Activated effector memory CD4-positive, alpha-beta T cell treated with anti-CD3 and anti-CD28 coated beads, Interleukin-2, amount 50 U/mL, for 16 hours (primary cell): ENCODE measurements around the gene PMVK.
"Not testable (repeated sequence)": the region's sequence is repeated elsewhere in the genome, so short reads cannot be mapped to it uniquely, and the experiment has no call there.

Experiments used
- DNase-seq: peaks from one replicate; pipeline ENCODE4 v3.0.0-alpha.2; 2020

Gene PMVK

GRCh38 chr1:154912755-154913154 is 23.8 kb downstream of the PMVK start:
- DNase-seq: no peak

DNA sequence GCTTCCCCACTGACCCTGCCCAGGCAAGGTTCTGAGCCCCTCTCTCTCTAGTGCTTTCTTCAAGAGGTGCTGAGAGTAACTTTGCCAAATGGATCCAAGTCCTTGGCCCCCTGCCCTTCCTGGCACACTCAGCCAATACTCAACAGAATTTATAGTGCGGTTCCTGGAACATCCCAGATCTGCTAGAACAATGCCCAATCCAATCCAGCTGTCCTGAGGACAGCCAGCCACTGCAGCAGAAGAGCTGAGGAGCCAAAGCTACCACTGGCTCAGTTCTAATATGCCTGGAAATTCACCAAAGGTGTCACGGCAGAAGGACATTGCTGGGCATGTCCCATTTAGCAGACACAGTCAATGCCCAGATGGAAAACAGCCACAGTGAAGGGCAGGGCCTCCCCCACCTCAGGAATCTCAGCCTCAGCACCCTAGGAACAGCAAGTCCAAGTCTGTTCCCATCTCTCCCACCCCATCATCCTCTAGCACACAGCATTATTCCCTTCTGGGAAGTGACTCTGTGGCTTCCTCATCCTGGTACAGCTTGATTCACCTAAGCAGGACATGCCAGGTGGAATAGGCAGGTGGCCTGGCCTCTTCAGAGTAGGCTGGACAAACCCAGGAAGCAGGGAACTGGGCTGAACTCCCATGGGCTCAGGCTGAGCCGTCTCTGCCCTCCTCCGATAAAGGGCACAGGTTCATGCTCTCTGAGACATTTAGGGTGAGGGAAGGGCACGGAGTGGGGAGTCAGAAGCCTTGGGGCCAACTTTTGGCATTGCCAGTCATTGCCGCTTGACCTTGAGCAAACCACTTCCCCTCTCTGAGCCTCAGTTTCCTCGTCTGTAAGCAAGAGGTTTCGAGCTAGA is 24.6 kb downstream of the PMVK start:
- DNase-seq: peak; percentile 37

- peak; percentile 33 for DNase-seq
Observed at GRCh38 chr1:154910851-154911250, 25.7 kb downstream of the PMVK start.

- DNase-seq: no peak
Observed at GRCh38 chr1:154908937-154909336, 27.6 kb downstream of the PMVK start.

DNA sequence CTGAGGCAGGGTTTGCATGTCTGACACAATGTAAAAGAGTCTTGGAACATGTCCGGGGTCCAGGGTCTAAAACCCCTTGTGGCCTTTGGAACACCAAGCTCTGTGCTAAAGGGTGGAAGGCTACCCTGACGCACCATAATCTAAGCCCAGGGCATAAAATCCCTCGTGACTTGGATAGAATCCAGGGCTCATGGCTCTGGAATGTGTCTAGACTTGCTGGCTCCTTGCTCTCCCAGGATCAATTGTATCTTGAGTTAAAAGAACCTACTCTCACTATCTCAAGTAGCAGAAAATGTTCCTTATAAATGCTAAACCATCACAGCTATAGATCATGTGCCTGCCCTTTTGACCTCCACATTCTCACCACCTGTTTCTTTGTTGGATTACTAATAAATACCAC is 28.4 kb downstream of the PMVK start:
- not testable (repeated sequence) for DNase-seq

DNA sequence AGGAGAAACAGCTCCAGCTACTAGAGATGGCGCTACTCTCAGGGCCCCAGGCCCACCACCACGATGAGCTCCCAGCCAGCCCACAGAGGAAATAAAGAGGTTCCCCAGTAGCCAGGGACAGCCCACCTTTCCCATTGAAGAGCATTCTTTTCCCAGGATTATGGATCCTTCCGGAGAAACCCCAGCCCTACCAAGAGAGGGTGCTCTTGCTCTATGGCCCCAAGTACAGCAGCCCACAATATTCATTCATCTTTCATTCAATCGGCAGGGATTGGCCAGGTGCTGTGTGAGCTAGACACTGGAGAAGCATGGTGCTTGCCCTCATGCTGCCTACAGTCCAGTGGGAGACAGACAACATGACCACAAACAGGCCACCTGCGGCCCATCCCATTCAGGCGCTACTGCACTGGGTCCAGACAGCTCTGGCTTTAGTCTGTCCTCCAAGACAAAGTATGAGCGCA is 29.9 kb downstream of the PMVK start:
- DNase-seq: no peak

GRCh38 chr1:154902938-154903566 is 33.5 kb downstream of the PMVK start:
- DNase-seq: no peak

DNA sequence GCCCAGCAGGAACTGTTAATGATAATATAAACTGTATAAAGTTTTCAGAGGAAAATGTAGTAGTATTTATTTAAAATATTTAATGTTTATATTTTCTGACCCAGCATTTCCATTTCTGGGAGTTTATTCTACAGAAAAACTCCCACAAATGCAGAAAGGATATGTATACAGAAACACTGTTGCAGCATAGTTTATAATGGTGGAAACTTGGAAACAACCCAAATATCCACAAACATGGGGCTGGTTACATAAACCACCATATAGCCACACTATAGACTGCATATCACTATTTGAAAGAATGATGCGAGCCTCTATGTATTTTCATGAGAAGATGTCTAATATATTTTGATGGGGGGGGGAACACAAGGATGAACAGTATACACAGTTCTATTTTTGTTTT is 34.9 kb downstream of the PMVK start:
- no peak for DNase-seq

DNA sequence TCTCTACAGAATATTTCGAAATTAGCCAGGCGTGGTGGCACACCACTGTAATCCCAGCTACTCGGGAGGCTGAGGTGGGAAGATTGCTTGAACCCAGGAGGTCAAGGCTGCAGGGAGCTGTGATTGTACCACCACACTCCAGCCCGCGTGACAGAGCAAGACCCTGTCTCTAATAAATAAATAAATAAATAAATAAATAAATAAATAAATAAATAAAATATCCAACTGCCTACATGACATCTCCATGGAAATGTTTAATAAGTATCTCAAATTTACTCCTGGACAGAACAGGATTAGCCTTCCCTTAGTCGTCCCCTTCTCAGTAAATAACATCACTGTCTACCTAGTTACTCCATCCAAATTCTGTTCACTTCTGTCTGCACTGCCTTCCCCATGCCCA is 37.5 kb downstream of the PMVK start:
- no peak for DNase-seq

GRCh38 chr1:154896771-154897286 is 39.7 kb downstream of the PMVK start:
- no peak for DNase-seq

- DNase-seq: no peak
Observed at GRCh38 chr1:154895798-154896197, 40.7 kb downstream of the PMVK start.

GRCh38 chr1:154891452-154891851 is 45.1 kb downstream of the PMVK start:
- no peak for DNase-seq

- peak; percentile 12 for DNase-seq
Observed at GRCh38 chr1:154888757-154889156, 47.8 kb downstream of the PMVK start.

GRCh38 chr1:154886281-154887015 is 50.1 kb downstream of the PMVK start:
- DNase-seq: peak; percentile 21

DNA sequence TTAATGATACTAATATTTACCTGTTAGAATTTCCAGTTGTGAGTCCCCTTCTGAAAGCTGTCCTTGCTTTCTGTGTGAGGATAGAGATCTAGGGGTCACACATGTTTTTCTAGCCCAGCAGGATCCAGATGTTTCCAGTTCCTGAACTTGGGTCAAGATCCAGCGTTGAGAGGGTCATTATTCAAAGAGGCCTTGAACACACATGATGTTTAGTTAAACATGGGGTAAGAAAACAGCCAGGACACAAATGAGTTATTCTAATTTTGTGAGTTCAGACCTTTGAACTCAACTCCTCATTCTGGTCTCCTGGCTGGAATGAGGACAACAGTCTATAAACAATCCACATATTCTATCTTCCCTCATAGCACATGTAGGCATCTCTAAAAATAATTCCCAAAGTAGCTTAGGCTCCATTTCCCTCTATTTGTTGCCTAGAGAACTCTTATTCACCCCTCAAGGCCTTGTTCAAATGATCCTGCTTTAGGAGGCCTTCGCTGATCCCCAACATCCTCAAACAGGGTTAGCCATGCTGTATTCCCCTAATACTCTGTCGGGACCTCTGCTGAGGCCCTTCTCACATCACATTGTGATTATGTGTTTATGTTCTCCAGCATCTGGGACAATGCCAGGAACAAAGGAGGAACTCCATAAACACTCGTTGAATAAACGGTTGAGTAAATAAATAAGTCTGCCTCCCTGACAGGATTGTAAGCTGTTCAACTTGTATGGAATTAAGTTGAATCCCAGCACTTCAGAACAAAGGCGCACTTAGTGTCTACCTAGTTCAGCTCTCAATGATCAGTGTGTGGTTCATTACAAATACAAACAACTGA is 51.4 kb downstream of the PMVK start:
- DNase-seq: no peak

DNA sequence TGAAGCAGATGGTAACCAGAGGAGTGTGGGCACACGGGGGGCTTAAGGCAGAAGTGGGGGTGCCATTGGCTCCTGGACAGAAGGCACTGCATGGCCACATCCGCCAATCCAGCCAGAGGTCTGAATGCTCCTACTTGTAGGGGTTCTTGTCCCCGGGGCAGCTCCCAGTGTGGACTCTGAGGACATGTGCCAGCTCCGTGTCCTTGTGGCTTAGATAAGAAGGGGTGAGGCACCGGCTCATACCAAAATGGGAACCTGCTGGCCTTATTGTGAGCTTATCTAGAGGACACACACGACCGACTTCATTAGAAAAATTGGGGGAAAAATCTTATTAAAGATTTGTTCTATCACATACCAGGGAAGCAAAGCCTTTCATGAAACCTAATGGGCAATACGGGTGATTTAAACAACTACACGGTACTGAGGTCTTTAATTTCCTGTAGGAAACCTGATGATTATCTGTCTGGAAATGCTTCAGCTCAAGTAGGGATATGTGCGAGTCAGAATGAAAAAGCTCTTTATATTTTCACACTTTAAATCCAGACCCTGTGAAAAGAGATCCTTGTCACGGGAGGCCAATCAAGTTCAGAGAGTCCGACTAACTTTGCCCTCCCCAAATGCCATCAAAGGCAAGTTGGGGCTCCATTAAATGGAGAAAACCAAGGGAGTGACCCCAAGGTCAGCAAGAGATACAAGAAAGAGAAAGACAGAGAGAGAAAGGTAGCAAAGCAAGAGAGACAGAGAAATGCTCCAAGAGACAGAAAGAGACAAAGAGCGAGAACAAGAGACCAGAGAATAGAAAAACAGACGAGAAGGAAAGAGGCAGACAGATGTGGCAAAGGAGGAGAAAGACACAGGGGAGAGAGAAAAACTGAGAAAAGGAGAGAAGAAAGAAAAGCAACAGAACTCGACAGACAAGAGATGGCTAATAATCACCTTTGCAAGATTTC is 52.3 kb downstream of the PMVK start:
- peak; percentile 37 for DNase-seq

DNA sequence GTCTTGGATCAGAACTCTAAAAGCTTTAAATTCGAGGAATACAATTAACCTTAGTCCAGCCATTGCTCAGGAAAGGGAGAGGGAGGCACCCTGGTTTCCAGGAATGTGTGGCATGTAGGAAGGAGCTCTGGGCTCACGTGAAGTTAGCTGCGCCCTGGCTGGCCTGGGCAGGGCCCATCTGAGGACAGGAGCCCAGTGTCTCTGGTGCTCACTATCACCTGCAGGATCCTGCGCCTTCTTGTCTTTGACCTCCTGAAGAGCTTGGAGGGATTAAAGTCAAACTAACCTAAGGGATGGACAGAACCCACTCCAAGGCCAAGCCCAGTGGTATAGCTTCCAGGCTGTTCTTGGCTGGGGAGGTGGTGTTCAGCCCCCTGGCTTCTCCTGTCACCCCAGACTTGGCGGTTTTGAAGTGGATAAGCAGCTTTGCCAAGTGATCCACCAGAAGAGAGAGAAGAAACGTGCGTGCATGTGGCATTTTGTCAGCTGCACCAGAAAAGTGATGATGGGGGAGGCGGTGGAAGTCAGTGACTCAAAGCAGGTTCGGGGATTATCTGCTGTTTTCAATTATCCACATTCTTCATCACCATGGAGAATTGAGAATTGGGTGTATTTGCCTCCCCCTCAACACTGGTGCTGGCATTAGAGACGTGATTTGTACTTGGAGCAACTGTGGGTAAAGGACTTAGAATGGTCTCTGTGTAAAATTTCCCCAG is 54.5 kb downstream of the PMVK start:
- DNase-seq: peak; percentile 30

DNA sequence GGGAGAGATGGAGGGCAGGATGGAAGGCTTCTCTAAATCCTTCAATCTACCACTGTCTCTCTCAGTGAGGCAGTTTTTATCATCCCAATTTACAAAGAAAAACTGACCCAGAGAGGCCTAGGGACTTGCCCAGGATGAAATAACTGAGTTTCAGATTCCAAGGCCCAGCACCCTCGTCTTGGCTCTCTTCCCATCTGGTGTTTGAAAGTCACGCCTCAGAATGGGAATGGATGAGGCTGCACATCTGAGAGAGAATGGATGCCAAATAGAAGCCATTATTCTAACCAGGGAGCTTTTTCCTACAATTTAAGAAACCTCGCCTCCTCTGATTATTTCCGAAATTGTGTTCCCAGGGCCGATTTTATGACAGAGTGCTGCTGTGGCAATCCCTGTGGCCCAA is 55.8 kb downstream of the PMVK start:
- peak; percentile 12 for DNase-seq

DNA sequence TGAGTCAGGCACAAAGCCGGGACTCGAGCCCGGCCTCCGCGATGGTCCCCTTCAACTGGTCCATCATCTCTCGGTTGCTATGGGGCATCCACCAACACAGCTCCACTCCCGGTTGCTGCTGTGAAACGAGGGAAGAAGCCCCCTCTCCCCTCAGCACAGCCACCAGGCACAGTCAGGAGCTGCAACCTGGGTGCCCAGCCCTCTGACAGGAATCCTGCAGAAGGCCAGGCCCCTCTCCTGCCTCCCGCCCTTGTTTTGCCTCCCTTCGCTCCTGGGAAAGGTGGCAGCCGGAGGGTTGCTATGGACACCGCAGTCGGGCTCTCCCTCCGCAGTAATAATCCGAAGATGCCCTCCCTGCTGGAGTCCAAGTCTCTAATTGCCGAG is 57.5 kb downstream of the PMVK start:
- peak; percentile 53 for DNase-seq

DNA sequence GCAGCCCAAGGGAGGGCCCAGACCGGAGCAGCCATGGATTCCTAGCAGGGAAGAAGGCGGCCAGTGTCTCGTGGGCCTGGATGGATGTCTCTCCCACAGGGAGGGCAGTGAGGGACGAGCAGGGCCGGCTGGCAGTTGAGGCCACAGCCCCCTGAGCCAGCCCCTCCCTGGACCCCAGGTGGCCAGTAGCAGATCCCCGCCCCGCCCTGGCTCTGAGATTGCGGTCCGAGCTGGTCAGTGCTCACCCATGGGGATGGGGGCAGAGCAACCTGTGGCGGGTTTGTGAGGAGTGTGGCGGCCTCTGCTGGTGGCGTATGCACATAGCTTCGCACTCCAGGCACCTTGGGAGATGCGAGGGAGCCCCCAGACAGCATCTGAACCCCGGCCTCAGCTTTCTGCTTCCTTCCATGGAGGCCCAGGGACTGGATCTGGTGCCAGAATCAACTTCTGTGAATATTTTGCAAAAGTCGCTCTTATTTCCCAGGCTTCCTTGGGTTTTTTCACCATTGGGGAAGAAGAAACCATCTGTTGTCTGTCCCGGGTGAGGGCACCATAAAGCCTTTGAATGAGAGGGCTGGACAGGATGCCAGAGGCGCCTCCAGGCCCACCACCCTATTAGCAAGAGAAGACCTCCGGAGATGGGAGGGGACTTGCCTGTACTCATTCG is 58.0 kb downstream of the PMVK start:
- DNase-seq: peak; percentile 90
